K562 (cell line): Measurements from ENCODE around the gene PLCD1. TPM values are rescaled to one million over a fixed set of nuclear protein-coding genes. Genes with fewer than 3 reads are reported as not detected.

Source experiments
- BRD4 ChIP-seq: fragments of 200-600 bp; sonication (generic); IDR thresholded peaks from 2 replicates; pipeline ENCODE4 v1.6.1; 2017; ENCODE audit warnings: inconsistent platforms
- CBFA2T3 ChIP-seq: fragments of 450-650 bp; IDR thresholded peaks from 2 replicates; pipeline ENCODE4 v1.6.1; 2017
- CEBPB ChIP-seq: fragments of 450-650 bp; IDR thresholded peaks from 2 replicates; pipeline ENCODE4 v1.6.1; 2016; ENCODE audit warnings: missing genetic modification characterization, missing compliant biosample characterization
- CREBBP ChIP-seq: IDR thresholded peaks from one replicate; pipeline ENCODE4 v1.6.1; 2012; ENCODE audit warnings: low read depth, mild to moderate bottlenecking, control low read depth, inconsistent platforms, low read length
- DDX20 ChIP-seq: fragments of 450-650 bp; IDR thresholded peaks from 2 replicates; pipeline ENCODE4 v1.6.1; 2016; ENCODE audit warnings: missing genetic modification characterization, low read depth, mild to moderate bottlenecking, missing compliant biosample characterization, moderate library complexity
- FOS ChIP-seq: IDR thresholded peaks from 3 replicates; pipeline ENCODE4 v1.6.1; 2011; ENCODE audit not compliant: insufficient read length; ENCODE audit errors: extremely low read depth
- FOXJ3 ChIP-seq: sonication (generic); formaldehyde crosslinking; IDR thresholded peaks from 2 replicates; pipeline ENCODE4 v1.4.0; 2020; ENCODE audit warnings: mild to moderate bottlenecking, missing genetic modification reagents
- KAT8 ChIP-seq: fragments of 450-650 bp; IDR thresholded peaks from 2 replicates; pipeline ENCODE4 v1.6.1; 2016; ENCODE audit warnings: low read depth, mild to moderate bottlenecking
- LEF1 ChIP-seq: fragments of 450-650 bp; IDR thresholded peaks from 2 replicates; pipeline ENCODE4 v1.6.1; 2016; ENCODE audit warnings: mild to moderate bottlenecking
- TAF9B ChIP-seq: fragments of 450-650 bp; IDR thresholded peaks from 2 replicates; pipeline ENCODE4 v1.6.1; 2018; ENCODE audit warnings: mild to moderate bottlenecking; ENCODE audit not compliant: partially characterized antibody
- ZEB2 ChIP-seq: fragments of 450-650 bp; IDR thresholded peaks from 2 replicates; pipeline ENCODE4 v1.6.1; 2016
- ZNF408 ChIP-seq: fragments of 250-450 bp; sonication (Bioruptor Pico); IDR thresholded peaks from 2 replicates; pipeline ENCODE4 v1.4.0; 2020; ENCODE audit warnings: low read depth, mild to moderate bottlenecking, moderate library complexity
- polyA plus RNA-seq, 8 experiments: library from polyadenylated mRNA; depleted of rRNA in 4 of 8; stranded (reverse) in 5 of 8; unstranded in 3 of 8; fragments of >200 nt; fragmentation: Nextera tagmentation in 2 of 8; fragmentation: Illumina TruSeq in 1 of 8; extraction: Ambion mirVana in 2 of 8; extraction: Trizol in 1 of 8; gene quantifications; 2 replicates each; pipeline versions ENCODE4 v1.2.1 to v1.2.3, GENCODE V29; 2011 to 2014; ENCODE audit warnings: inconsistent platforms in 1 of 8, missing spikeins in 1 of 8
- total RNA-seq, 7 experiments: library from RNA; depleted of rRNA in 6 of 7; stranded (reverse); fragments of >200 nt in 6 of 7; fragmentation: Illumina TruSeq in 2 of 7; extraction: Trizol in 2 of 7; gene quantifications; 2 replicates each; pipeline versions ENCODE4 v1.2.1 to v1.2.3, GENCODE V29; 2011 to 2021; ENCODE audit warnings: low replicate concordance in 1 of 7
- TF ChIP-seq, protein P1 (sequence below), 2 experiments: fragments of 450-650 bp in 1 of 2; IDR thresholded peaks; 2 replicates each; pipeline ENCODE4 v1.6.1; 2011 to 2017; ENCODE audit warnings: low read depth in 2 of 2, antibody characterized with exemption in 1 of 2, borderline replicate concordance in 1 of 2, low read length in 1 of 2, mild to moderate bottlenecking in 1 of 2, mixed read lengths in 1 of 2; ENCODE audit not compliant: control insufficient read depth in 1 of 2
- TF ChIP-seq, protein P2 (sequence below): fragments of 200-400 bp; formaldehyde crosslinking; IDR thresholded peaks from 2 replicates; pipeline ENCODE4 v1.6.1; 2017; ENCODE audit warnings: mild to moderate bottlenecking, low read depth, low read length, moderate library complexity
- TF ChIP-seq, protein P3 (sequence below): fragments of 250-450 bp; sonication (Bioruptor Pico); IDR thresholded peaks from 2 replicates; pipeline ENCODE4 v1.4.0; 2020; ENCODE audit warnings: borderline replicate concordance
- TF ChIP-seq, protein P4 (sequence below): sonication (generic); formaldehyde crosslinking; IDR thresholded peaks from 2 replicates; pipeline ENCODE4 v1.8.0; 2023; ENCODE audit warnings: mild to moderate bottlenecking, missing genetic modification reagents

Gene PLCD1
- total and polyA plus RNA-seq, 9 of the 15 experiments (the other 6 are each of a cell fraction or from before 2014, with no cell fraction given) = 5.4 to 209 (median 116) TPM

DNA sequence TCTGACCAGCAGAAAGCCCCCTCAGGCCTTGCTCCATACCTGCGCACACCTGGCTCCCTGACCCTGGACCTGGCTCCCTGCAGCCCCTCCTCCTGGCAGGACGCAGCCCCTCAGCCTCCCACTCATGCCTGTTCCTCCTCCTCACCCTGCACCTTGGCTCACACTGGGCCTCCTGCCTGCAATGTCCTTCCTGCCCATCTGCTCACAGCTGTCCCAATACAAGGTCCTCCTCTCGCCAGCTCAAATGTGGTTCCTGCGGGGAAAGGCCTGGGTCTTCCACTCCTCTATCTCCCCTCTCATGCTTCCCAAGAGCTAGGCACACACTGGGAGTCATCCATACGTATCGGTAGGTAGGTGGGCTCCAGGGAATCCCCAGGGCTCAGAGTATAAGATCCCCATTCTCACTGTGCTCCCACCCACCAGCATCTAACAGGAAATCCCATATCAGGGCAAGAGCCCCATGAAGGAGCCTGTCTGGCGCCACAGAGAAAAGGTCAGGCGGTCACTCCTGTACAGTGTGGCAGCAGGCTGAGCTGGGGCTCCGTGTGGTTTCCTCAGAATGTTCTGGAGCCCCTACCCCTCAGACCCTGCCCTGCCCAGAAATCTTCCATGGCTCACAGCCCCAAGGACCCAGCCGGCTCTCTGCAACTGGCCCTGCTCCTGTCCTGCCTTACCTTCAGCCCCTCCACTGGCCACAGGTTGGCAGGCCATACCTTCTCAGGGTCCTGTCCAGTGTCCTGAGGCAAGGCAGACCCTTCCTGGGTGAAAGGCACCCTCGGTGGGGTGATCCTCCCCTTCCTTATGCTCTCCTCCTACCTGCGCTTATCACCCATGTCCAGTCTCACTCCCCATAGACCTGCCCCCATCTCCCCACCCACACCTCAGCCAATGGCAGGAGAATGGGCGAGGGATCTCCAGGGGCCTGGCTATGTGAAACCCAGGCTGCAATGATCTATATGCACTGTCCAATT lies 10.9 kb downstream of the PLCD1 start (continued):
- TF ChIP-seq, protein P1, sequence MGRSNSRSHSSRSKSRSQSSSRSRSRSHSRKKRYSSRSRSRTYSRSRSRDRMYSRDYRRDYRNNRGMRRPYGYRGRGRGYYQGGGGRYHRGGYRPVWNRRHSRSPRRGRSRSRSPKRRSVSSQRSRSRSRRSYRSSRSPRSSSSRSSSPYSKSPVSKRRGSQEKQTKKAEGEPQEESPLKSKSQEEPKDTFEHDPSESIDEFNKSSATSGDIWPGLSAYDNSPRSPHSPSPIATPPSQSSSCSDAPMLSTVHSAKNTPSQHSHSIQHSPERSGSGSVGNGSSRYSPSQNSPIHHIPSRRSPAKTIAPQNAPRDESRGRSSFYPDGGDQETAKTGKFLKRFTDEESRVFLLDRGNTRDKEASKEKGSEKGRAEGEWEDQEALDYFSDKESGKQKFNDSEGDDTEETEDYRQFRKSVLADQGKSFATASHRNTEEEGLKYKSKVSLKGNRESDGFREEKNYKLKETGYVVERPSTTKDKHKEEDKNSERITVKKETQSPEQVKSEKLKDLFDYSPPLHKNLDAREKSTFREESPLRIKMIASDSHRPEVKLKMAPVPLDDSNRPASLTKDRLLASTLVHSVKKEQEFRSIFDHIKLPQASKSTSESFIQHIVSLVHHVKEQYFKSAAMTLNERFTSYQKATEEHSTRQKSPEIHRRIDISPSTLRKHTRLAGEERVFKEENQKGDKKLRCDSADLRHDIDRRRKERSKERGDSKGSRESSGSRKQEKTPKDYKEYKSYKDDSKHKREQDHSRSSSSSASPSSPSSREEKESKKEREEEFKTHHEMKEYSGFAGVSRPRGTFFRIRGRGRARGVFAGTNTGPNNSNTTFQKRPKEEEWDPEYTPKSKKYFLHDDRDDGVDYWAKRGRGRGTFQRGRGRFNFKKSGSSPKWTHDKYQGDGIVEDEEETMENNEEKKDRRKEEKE (IDR thresholded peaks at IDR 0.05; ENCODE audit: borderline replicate concordance in 1 of 2, control insufficient read depth in 1 of 2, low read depth in 2 of 2, low read length in 1 of 2) = no peak
- TF ChIP-seq CBFA2T3 (peak; percentile 84), CEBPB (no peak), CREBBP (no peak), BRD4 (no peak), FOXJ3 (no peak), LEF1 (no peak; the same call in 1 of the 2 replicates), DDX20 (tag) (no peak), KAT8 (no peak), TAF9B (no peak), ZEB2 (peak; percentile 90), FOS (no peak), ZNF408 (CRISPR knock-in tag) (no peak)
- TF ChIP-seq, protein P2, sequence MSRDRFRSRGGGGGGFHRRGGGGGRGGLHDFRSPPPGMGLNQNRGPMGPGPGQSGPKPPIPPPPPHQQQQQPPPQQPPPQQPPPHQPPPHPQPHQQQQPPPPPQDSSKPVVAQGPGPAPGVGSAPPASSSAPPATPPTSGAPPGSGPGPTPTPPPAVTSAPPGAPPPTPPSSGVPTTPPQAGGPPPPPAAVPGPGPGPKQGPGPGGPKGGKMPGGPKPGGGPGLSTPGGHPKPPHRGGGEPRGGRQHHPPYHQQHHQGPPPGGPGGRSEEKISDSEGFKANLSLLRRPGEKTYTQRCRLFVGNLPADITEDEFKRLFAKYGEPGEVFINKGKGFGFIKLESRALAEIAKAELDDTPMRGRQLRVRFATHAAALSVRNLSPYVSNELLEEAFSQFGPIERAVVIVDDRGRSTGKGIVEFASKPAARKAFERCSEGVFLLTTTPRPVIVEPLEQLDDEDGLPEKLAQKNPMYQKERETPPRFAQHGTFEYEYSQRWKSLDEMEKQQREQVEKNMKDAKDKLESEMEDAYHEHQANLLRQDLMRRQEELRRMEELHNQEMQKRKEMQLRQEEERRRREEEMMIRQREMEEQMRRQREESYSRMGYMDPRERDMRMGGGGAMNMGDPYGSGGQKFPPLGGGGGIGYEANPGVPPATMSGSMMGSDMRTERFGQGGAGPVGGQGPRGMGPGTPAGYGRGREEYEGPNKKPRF = no peak
- TF ChIP-seq, protein P3, sequence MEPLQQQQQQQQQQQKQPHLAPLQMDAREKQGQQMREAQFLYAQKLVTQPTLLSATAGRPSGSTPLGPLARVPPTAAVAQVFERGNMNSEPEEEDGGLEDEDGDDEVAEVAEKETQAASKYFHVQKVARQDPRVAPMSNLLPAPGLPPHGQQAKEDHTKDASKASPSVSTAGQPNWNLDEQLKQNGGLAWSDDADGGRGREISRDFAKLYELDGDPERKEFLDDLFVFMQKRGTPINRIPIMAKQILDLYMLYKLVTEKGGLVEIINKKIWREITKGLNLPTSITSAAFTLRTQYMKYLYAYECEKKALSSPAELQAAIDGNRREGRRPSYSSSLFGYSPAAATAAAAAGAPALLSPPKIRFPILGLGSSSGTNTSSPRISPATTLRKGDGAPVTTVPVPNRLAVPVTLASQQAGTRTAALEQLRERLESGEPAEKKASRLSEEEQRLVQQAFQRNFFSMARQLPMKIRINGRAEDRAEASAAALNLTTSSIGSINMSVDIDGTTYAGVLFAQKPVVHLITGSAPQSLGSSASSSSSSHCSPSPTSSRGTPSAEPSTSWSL (CRISPR knock-in tag) = no peak
- TF ChIP-seq, protein P4, sequence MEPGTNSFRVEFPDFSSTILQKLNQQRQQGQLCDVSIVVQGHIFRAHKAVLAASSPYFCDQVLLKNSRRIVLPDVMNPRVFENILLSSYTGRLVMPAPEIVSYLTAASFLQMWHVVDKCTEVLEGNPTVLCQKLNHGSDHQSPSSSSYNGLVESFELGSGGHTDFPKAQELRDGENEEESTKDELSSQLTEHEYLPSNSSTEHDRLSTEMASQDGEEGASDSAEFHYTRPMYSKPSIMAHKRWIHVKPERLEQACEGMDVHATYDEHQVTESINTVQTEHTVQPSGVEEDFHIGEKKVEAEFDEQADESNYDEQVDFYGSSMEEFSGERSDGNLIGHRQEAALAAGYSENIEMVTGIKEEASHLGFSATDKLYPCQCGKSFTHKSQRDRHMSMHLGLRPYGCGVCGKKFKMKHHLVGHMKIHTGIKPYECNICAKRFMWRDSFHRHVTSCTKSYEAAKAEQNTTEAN (CRISPR knock-in tag) = no peak
